Measurements from ENCODE around the gene VCAN. TPM values are rescaled to one million over a fixed set of nuclear protein-coding genes. Genes with fewer than 3 reads are reported as not detected.

Gene VCAN
- total and polyA plus RNA-seq, 2 experiments from 2014 or later: 98.5 to 327 TPM

DNA sequence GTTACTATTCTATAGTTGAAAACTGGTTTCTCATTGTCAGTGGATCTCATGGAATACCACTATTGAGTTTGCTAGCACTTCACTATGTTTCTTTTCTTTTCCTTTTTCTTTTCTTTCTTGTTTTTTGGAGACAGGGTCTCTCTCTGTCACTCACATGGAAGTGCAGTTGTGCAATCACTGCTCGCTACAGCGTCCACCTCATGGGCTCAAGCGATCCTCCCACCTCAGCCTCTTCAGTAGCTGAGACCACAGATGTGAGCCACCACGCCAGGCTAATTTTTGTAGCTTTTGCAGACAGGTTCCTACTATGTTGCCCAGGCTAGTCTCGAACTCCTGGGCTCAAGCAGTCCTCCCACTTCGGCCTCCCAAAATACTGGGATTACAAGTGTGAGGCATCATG, 42.7 kb upstream of the VCAN start:
- Histone ChIP-seq H4K20me1 (ENCODE audit: insufficient read depth) (no peaks in the 10 kb centered on the region), H3K4me2 (ENCODE audit: unreplicated experiment) (no peak overlapping the region), H3K9me3 (ENCODE audit: low read depth) (no peaks in the 10 kb centered on the region), H3K27ac (no peak overlapping the region), H3K4me3 (no peak overlapping the region), H3K4me1 (ENCODE audit: insufficient read depth) (peaks cover 3% of the 10 kb centered on the region; the same call in 1 of the 2 replicates), H2AFZ (no peak overlapping the region), H3K9me2 (ENCODE audit: insufficient read depth) (no peaks in the 10 kb centered on the region), H3K79me2 (ENCODE audit: insufficient read depth) (no peaks in the 10 kb centered on the region), H3F3A (ENCODE audit: insufficient read depth) (peaks cover 9% of the 10 kb centered on the region; the same call in 1 of the 2 replicates), H3K27me3 (replicated peaks; ENCODE audit: insufficient read depth) (no peaks in the 10 kb centered on the region), H3K9ac (no peak overlapping the region), H3K36me3 (ENCODE audit: low read depth) (no peaks in the 10 kb centered on the region)
- no peak for TF ChIP-seq EZH2phosphoT487 (IDR thresholded peaks at IDR 0.05; ENCODE audit: insufficient read depth, low read depth)
- no peak for TF ChIP-seq EZH2 (IDR thresholded peaks at IDR 0.05; ENCODE audit: insufficient read depth, poor library complexity, severe bottlenecking)
- 97 to 99% methylated on average over 6 of the region's 6 CpGs for WGBS, 2 experiments (ENCODE audit: low coverage in 1 of 2, low lambda C conversion rate in 2 of 2, missing lambda C conversion rate in 2 of 2)
- in situ Hi-C loops (cut with MboI): no loop called here
- no peak for DNase-seq

DNA sequence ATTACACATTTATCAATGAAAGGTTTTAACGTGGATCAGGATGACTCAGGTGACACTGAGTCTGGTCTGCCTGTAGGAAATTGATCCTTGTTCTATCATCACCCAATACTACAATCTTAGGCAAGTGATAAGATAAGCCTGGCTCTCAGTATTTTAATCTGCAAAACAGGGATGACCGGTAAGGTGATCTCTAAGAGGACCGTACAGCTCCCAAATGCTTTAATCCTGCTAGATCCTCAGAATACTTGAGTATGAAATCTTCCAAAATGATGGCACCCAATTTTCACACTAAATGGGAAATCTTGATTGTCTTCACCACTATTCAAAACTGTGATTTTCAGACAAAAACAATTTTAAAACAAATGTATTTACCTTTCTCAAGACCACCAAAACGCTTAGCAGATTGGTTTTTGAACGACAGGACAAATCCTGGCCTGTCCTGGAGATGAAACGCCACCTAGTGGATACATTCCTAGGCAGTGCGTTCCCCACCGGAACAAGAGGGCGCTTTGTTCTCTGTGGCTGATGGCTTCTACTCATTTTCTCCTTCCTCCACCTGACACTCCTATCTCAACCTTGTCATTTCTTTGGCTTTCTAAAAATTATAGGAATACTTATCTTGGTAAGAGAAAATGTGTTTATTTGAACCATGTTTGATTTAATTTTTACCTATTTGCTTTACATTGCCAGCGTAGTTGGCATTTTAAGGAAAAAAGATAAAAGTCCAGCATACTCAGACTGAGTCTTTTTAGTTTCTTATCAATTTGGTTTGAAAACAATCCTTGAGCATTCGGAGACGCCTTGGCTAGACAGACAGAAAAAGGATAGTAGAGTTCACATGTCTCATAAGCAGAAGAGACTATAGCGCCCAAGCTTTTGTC, 41.2 kb upstream of the VCAN start:
- no peaks in the 10 kb centered on the region for H4K20me1 ChIP-seq (ENCODE audit: insufficient read depth)
- no peaks in the 10 kb centered on the region for H3K9me2 ChIP-seq (ENCODE audit: insufficient read depth)
- 36 to 40% methylated on average over 13 of the region's 13 CpGs for WGBS, 2 experiments (ENCODE audit: low coverage in 1 of 2, low lambda C conversion rate in 2 of 2, missing lambda C conversion rate in 2 of 2)
- in situ Hi-C loops (cut with MboI): no loop called here
- no peak overlapping the region for H3K9ac ChIP-seq
- H3F3A ChIP-seq (ENCODE audit: insufficient read depth): peaks cover 19% of the 10 kb centered on the region
- no peaks in the 10 kb centered on the region for H3K79me2 ChIP-seq (ENCODE audit: insufficient read depth)
- peak; percentile 81 for DNase-seq
- H3K4me2 ChIP-seq (ENCODE audit: unreplicated experiment): no peak overlapping the region
- H3K9me3 ChIP-seq (ENCODE audit: low read depth): no peaks in the 10 kb centered on the region
- H3K27me3 ChIP-seq (replicated peaks; ENCODE audit: insufficient read depth): no peaks in the 10 kb centered on the region
- no peak overlapping the region for H2AFZ ChIP-seq
- H3K4me1 ChIP-seq (ENCODE audit: insufficient read depth): peaks cover 6% of the 10 kb centered on the region; the same call in 1 of the 2 replicates
- H3K4me3 ChIP-seq: no peak overlapping the region
- TF ChIP-seq EZH2 (IDR thresholded peaks at IDR 0.05; ENCODE audit: insufficient read depth, poor library complexity, severe bottlenecking): no peak
- TF ChIP-seq EZH2phosphoT487 (IDR thresholded peaks at IDR 0.05; ENCODE audit: insufficient read depth, low read depth): no peak
- no peak overlapping the region for H3K27ac ChIP-seq
- no peaks in the 10 kb centered on the region for H3K36me3 ChIP-seq (ENCODE audit: low read depth)

DNA sequence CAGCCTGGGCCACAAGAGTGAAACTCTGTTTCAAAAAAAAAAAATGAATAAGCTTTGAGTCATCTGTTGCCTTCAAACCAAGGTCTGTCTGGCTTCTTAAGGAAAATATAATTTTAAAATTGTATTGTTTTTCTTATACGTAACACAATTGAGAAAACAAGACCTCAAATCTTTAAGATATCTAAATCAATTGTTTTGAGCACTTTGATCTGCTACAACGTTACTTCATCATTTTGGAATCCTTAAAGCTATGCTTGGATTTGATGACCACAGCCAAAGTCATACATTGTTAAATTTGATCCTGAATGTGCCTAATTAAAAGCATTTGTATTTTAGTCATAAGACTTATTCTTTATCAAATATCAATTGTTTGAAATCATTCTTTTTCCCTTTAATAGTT, 37.7 kb upstream of the VCAN start:
- peaks cover 6% of the 10 kb centered on the region; the same call in 1 of the 2 replicates for H3K4me1 ChIP-seq (ENCODE audit: insufficient read depth)
- TF ChIP-seq EZH2 (IDR thresholded peaks at IDR 0.05; ENCODE audit: insufficient read depth, poor library complexity, severe bottlenecking) (no peak), EZH2phosphoT487 (IDR thresholded peaks at IDR 0.05; ENCODE audit: insufficient read depth, low read depth) (no peak)
- H3K4me3 ChIP-seq: no peak overlapping the region
- no peaks in the 10 kb centered on the region for H3K9me2 ChIP-seq (ENCODE audit: insufficient read depth)
- peaks cover 19% of the 10 kb centered on the region for H3F3A ChIP-seq (ENCODE audit: insufficient read depth)
- WGBS, 2 experiments (ENCODE audit: low coverage in 1 of 2, low lambda C conversion rate in 2 of 2, missing lambda C conversion rate in 2 of 2): 6 to 11% methylated on average over 2 of the region's 2 CpGs
- H3K4me2 ChIP-seq (ENCODE audit: unreplicated experiment): no peak overlapping the region
- H3K36me3 ChIP-seq (ENCODE audit: low read depth): no peaks in the 10 kb centered on the region
- H3K79me2 ChIP-seq (ENCODE audit: insufficient read depth): no peaks in the 10 kb centered on the region
- H4K20me1 ChIP-seq (ENCODE audit: insufficient read depth): no peaks in the 10 kb centered on the region
- H3K27me3 ChIP-seq (replicated peaks; ENCODE audit: insufficient read depth): no peaks in the 10 kb centered on the region
- no peaks in the 10 kb centered on the region for H3K9me3 ChIP-seq (ENCODE audit: low read depth)
- peak; percentile 47 for DNase-seq
- in situ Hi-C loops (cut with MboI): no loop called here
- no peak overlapping the region for H2AFZ ChIP-seq
- H3K27ac ChIP-seq: no peak overlapping the region
- H3K9ac ChIP-seq: no peak overlapping the region

DNA sequence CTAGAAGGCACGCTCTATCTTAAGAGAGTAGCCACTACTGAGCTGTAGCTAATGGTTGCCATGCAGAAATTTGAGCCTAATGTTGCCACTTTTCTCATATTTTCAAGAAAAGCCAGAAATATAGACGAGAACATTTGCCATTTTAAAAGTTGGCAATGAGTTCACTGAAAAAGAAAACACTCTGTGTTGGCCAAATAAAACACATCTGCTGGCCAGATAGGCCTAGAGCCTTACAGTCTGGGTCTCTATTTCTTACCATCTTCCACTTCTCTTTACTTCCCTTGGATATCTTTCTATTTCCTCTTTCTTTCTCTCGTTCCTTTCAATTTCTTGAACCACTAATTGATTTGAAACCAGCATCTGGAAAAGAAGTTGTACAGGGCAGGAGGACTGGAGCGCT, 36.6 kb upstream of the VCAN start:
- Histone ChIP-seq H3K9me3 (ENCODE audit: low read depth) (no peaks in the 10 kb centered on the region), H4K20me1 (ENCODE audit: insufficient read depth) (no peaks in the 10 kb centered on the region), H3K9me2 (ENCODE audit: insufficient read depth) (no peaks in the 10 kb centered on the region), H3K27ac (no peak overlapping the region), H3K27me3 (replicated peaks; ENCODE audit: insufficient read depth) (no peaks in the 10 kb centered on the region), H3K4me3 (no peak overlapping the region), H3K9ac (no peak overlapping the region), H3K4me1 (ENCODE audit: insufficient read depth) (peaks cover 6% of the 10 kb centered on the region; the same call in 1 of the 2 replicates), H3K79me2 (ENCODE audit: insufficient read depth) (no peaks in the 10 kb centered on the region), H3K4me2 (ENCODE audit: unreplicated experiment) (no peak overlapping the region), H3K36me3 (ENCODE audit: low read depth) (no peaks in the 10 kb centered on the region), H3F3A (ENCODE audit: insufficient read depth) (peaks cover 19% of the 10 kb centered on the region), H2AFZ (peak overlapping the region; percentile 45; the same call in 1 of the 2 replicates)
- peak; percentile 13 for DNase-seq
- in situ Hi-C loops (cut with MboI): no loop called here
- WGBS, 2 experiments (ENCODE audit: low coverage in 1 of 2, low lambda C conversion rate in 2 of 2, missing lambda C conversion rate in 2 of 2): 34 to 40% methylated on average over 4 of the region's 4 CpGs
- no peak for TF ChIP-seq EZH2 (IDR thresholded peaks at IDR 0.05; ENCODE audit: insufficient read depth, poor library complexity, severe bottlenecking)
- no peak for TF ChIP-seq EZH2phosphoT487 (IDR thresholded peaks at IDR 0.05; ENCODE audit: insufficient read depth, low read depth)
